NCI-H226 (cell line): ENCODE data around the gene PAX8.
A peak's percentile ranks its signal among the peaks of the same experiment; 100 is the strongest.

Source experiments
- DNase-seq: peaks from one replicate; pipeline ENCODE4 v3.0.0-alpha.2; 2015

The PAX8 gene

GRCh38 chr2:113218283-113219091 is 60.2 kb downstream of the PAX8 start:
- no peak for DNase-seq

GRCh38 chr2:113217455-113218282 is 61.1 kb downstream of the PAX8 start:
- no peak for DNase-seq

GRCh38 chr2:113216891-113217454 is 61.7 kb downstream of the PAX8 start:
- DNase-seq: no peak

- no peak for DNase-seq
Measured at GRCh38 chr2:113216321-113216720, 62.4 kb downstream of the PAX8 start.

GRCh38 chr2:113215056-113215455 is 63.7 kb downstream of the PAX8 start:
- DNase-seq: no peak

- DNase-seq: no peak
Measured at GRCh38 chr2:113214141-113214540, 64.6 kb downstream of the PAX8 start.

GRCh38 chr2:113213061-113213930 is 65.4 kb downstream of the PAX8 start:
- DNase-seq: no peak

- no peak for DNase-seq
Measured at GRCh38 chr2:113212245-113213060, 66.3 kb downstream of the PAX8 start.

GRCh38 chr2:113211226-113212105 is 67.3 kb downstream of the PAX8 start:
- peak; percentile 74 for DNase-seq

GRCh38 chr2:113209646-113210171 is 69.0 kb downstream of the PAX8 start:
- no peak for DNase-seq

- no peak for DNase-seq
Measured at GRCh38 chr2:113209011-113209645, 69.6 kb downstream of the PAX8 start.

GRCh38 chr2:113208396-113208795 is 70.3 kb downstream of the PAX8 start:
- no peak for DNase-seq

GRCh38 chr2:113207021-113207420 is 71.7 kb downstream of the PAX8 start:
- no peak for DNase-seq

GRCh38 chr2:113206251-113206650 is 72.5 kb downstream of the PAX8 start:
- no peak for DNase-seq

- DNase-seq: peak; percentile 71
Measured at GRCh38 chr2:113203901-113204519, 74.7 kb downstream of the PAX8 start.

GRCh38 chr2:113203217-113203530 is 75.5 kb downstream of the PAX8 start:
- DNase-seq: peak; percentile 17

- no peak for DNase-seq
Measured at GRCh38 chr2:113202305-113203216, 76.2 kb downstream of the PAX8 start.

- DNase-seq: no peak
Measured at GRCh38 chr2:113201496-113202304, 77.0 kb downstream of the PAX8 start.
